Activated CD4-positive, alpha-beta T cell treated with anti-CD3 and anti-CD28 coated beads for 4 hours (primary cell): ENCODE measurements around the gene DNAJC1.

Experiments
- DNase-seq, 2 donors: peaks; one replicate each; pipeline ENCODE4 v3.0.0-alpha.2; 2020

Gene DNAJC1

GRCh38 chr10:21954132-21954531 is 49.4 kb downstream of the DNAJC1 start:
- no peak for DNase-seq

- no peak for DNase-seq
Measured at GRCh38 chr10:21953585-21954057, 49.9 kb downstream of the DNAJC1 start.

DNA sequence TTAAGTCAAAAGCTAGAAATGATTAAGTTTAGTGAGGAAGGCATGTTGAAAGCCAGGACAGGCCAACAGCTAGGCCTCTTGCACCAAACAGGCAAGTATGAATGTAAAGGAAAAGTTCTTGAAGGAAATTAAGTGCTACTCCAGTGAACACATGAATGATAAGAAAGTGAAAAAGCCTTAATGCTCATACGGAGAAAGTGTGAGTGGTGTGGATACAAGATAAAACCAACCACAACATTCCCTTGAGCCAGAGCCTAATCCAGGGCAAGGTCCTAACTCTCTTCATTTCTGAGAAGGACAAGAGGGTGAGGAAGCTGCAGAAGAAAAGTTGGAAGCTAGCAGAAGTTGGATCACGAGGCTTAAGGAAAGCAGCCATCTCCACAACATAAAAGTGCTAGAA is 53.0 kb downstream of the DNAJC1 start:
- no peak for DNase-seq

- DNase-seq: no peak
Measured at GRCh38 chr10:21946946-21947345, 56.6 kb downstream of the DNAJC1 start.

GRCh38 chr10:21944727-21945386 is 58.7 kb downstream of the DNAJC1 start:
- DNase-seq: no peak

- DNase-seq: no peak
Measured at GRCh38 chr10:21943633-21944265, 59.8 kb downstream of the DNAJC1 start.

- no peak for DNase-seq
Measured at GRCh38 chr10:21935439-21936023, 68.0 kb downstream of the DNAJC1 start.

- no peak for DNase-seq
Measured at GRCh38 chr10:21934307-21934706, 69.2 kb downstream of the DNAJC1 start.

DNA sequence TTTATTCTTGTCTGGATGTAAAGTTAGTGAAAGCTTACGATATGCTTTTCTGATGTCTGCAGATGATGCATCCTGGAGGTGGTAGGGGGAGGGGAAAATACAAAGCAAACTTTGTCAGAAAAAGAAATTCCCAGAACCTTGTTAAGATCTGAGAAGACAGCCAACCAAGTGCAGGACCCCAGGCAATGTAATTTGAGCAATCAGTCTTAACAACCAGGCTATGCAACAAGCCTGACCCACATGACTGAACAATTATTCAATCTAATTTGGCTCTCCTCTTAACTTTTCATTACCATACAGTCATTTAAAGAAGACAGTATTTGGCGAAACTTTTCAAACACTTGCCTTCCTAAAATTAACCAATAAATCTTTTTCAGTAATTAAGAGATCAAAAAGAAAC is 74.5 kb downstream of the DNAJC1 start:
- DNase-seq: no peak

DNA sequence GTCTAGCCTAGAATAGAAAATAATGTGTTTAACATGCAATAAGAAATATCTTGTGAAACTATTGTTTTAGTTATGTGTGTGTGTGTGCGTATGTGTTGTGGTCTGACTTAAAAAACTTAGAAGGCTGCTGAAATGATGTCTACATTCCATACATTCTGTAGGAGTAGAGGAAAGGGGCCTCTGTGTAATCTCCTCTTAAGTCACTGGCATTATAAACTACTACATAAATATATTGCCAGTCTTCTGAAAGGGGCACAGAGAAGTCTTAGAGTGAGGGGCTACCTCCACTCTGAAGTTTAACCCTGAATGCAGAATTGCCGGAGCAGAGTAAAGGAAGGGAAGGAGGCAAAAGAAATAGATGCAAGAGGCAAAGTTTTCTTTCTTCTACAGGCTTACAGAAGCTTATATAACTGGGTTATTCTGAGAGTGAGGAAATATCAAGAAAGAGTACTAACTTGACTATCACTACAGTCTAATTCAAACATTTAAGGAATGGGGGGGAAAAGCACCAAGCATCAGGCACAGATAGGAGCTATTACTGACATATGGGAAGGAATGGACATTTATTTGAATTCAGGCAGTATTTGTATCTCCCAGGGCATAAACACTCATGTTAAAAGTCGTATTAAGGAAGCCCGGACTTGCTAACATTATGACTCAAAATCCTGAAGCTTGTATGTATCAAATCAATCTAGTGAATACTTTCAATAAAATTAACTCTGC is 75.7 kb downstream of the DNAJC1 start:
- DNase-seq: no peak

- no peak for DNase-seq
Measured at GRCh38 chr10:21926949-21927348, 76.6 kb downstream of the DNAJC1 start.

GRCh38 chr10:21926358-21926925 is 77.1 kb downstream of the DNAJC1 start:
- DNase-seq: no peak

DNA sequence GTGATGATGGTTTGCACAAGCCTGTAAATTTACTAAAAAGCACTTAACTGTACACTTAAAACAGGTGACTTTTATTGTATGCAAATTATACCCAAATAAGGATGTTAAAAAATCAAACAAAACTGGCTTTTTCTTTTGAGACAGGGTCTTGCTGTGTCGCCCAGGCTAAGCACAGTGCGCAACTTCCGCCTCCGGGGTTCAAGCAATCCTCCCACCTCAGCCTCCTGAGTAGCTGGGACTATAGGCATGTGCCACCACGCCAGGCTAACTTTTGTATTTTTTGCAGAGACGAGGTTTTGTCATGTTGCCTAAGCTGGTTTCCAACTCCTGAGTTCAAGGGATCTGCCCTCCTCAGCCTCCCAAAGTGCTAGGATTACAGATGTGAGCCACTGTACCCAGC is 77.7 kb downstream of the DNAJC1 start:
- no peak for DNase-seq

- DNase-seq: no peak
Measured at GRCh38 chr10:21924511-21924910, 79.0 kb downstream of the DNAJC1 start.

GRCh38 chr10:21920633-21921032 is 82.9 kb downstream of the DNAJC1 start:
- DNase-seq: no peak

- DNase-seq: no peak
Measured at GRCh38 chr10:21919906-21920305, 83.6 kb downstream of the DNAJC1 start.

GRCh38 chr10:21919117-21919516 is 84.4 kb downstream of the DNAJC1 start:
- DNase-seq: no peak

DNA sequence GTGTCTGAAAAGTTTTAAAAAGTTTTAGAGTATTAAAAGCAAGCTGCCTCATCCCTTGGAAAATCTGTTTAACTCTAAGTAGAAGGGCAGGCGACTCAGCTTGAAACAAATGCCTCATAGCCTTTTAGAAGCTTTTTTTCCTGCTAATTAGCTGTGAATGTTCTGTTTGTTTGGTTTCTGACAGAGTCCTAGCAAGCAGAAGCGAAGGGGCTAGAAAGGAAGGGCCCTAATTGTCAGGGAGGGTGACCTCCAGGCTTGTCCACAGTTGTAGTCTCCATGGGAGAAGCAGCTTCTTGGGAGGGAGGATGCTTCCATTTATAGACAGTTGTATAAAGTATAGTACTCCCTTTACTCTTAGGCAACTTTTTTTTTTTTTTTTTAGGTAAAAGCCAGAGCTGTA is 90.9 kb downstream of the DNAJC1 start:
- no peak for DNase-seq

DNA sequence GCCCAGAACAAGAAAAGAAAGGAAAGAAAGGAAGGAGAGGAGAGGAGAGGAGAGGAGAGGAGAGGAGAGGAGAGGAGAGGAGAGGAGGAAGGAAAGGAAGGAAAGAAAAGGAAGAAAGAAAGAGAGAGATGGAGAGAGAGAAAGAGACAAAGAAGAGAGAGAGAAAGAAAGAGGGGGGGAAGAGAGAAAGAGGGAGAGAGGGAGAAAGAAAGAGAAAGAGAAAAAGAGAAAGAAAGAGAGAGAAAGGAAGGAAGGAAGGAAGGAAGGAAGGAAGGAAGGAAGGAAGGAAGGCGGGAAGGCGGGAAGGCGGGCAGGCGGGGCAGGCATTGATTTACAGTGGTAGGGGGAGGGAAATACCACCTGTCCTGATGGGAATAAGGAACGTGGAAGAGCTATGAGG is 92.7 kb downstream of the DNAJC1 start:
- no peak for DNase-seq

GRCh38 chr10:21907436-21907835 is 96.1 kb downstream of the DNAJC1 start:
- no peak for DNase-seq

DNA sequence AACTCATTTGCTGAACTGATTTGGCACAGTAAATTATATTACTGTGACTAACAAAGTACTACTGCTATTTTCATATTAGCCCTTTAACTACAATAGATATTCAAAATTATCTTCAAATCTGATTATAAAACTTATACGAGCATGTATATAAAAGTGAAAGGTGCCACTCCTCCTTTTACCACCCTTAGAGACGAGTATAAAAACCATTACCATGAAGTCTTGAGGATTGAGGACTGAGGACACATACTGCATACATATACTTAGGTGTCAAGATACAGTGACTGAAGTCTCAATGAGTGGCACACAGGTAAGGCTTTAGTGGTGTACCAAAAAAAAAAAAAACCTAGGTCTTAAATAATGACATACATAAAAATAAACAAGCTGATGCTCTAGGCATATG is 98.6 kb downstream of the DNAJC1 start:
- no peak for DNase-seq

DNA sequence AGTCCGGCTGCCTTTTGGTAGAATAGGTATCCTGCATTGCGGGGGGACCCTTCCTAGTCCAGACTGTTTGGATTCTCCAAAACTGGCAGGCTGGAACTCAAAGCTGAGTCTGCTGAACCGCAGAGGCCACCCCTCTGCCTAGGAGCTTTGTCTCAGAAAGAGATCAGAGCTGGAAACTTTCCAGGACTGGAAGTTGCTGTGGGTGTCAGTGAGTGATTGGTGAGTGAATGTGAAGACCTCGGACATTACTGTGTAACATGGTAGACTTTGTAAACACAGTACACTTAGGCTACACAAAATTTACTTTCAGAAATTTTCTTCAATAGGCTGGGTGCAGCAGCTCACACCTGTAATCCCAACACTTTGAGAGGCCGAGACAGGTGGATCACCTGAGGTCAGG is 103.8 kb downstream of the DNAJC1 start:
- no peak for DNase-seq

DNA sequence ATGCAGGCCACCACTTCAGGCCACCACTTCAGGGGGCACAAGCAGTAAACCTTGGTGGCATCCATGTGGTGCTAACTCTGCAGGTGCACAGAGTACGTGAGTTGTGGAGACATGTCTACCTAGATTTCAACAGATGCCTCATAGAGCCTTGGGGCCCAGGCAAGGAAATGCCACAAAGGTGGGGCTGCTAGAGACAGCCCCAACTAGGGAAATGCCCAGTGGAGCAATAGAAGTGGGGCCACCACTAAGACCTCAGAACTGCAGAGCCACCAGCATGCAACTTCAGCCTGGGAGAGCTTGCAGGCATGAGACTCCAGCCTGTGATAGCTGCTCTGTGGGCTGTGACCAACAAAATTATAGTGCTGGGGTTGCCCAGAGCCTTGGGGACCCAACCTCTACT is 107.6 kb downstream of the DNAJC1 start:
- no peak for DNase-seq
